GM23248 (cell line): ENCODE data around the gene COL5A3. TPM values are rescaled to one million over a fixed set of nuclear protein-coding genes. Genes with fewer than 3 reads are reported as not detected.

Experiments used
- DNase-seq: peaks from one replicate; pipeline ENCODE4 v3.0.0-alpha.2; 2015
- H2AFZ ChIP-seq: fragments of 200-600 bp; sonication (generic); 2 replicates; pipeline ENCODE4 v1.6.1; 2016; ENCODE audit warnings: antibody characterized with exemption
- H3F3A ChIP-seq: fragments of 200-600 bp; sonication (generic); 2 replicates; pipeline ENCODE4 v1.6.1; 2016; ENCODE audit warnings: mild to moderate bottlenecking, antibody characterized with exemption, mixed run types; ENCODE audit not compliant: insufficient read depth
- H3K27ac ChIP-seq: fragments of 200-600 bp; sonication (generic); 2 replicates; pipeline ENCODE4 v1.5.1; 2016; ENCODE audit warnings: mild to moderate bottlenecking
- H3K27me3 ChIP-seq: fragments of 200-600 bp; sonication (generic); replicated peaks from 2 replicates; pipeline ENCODE4 v1.6.1; 2016; ENCODE audit warnings: mild to moderate bottlenecking; ENCODE audit not compliant: insufficient read depth
- H3K36me3 ChIP-seq: fragments of 200-600 bp; sonication (generic); 2 replicates; pipeline ENCODE4 v1.6.1; 2016; ENCODE audit warnings: low read depth, mild to moderate bottlenecking
- H3K4me1 ChIP-seq: fragments of 200-600 bp; sonication (generic); 2 replicates; pipeline ENCODE4 v1.6.1; 2016; ENCODE audit warnings: mild to moderate bottlenecking; ENCODE audit not compliant: insufficient read depth
- H3K4me2 ChIP-seq: fragments of 200-600 bp; sonication (generic); one replicate; pipeline ENCODE4 v1.6.1; 2016; ENCODE audit warnings: mild to moderate bottlenecking; ENCODE audit not compliant: unreplicated experiment
- H3K4me3 ChIP-seq: fragments of 200-600 bp; sonication (generic); 2 replicates; pipeline ENCODE4 v1.5.1; 2016; ENCODE audit warnings: mild to moderate bottlenecking
- H3K79me2 ChIP-seq: fragments of 200-600 bp; sonication (generic); 2 replicates; pipeline ENCODE4 v1.6.1; 2016; ENCODE audit warnings: mild to moderate bottlenecking; ENCODE audit not compliant: insufficient read depth
- H3K9ac ChIP-seq: fragments of 200-600 bp; sonication (generic); 2 replicates; pipeline ENCODE4 v1.6.1; 2016; ENCODE audit warnings: mild to moderate bottlenecking
- H3K9me2 ChIP-seq: fragments of 200-600 bp; sonication (generic); 2 replicates; pipeline ENCODE4 v1.6.1; 2016; ENCODE audit warnings: mixed run types, mild to moderate bottlenecking, moderate library complexity; ENCODE audit not compliant: insufficient read depth
- H3K9me3 ChIP-seq: fragments of 200-600 bp; sonication (generic); one replicate; pipeline ENCODE4 v1.6.1; 2017; ENCODE audit warnings: low read depth
- H4K20me1 ChIP-seq: fragments of 200-600 bp; sonication (generic); 2 replicates; pipeline ENCODE4 v1.6.0; 2016; ENCODE audit not compliant: insufficient read depth
- EZH2 ChIP-seq: fragments of 200-600 bp; sonication (generic); IDR thresholded peaks from 2 replicates; pipeline ENCODE4 v1.6.1; 2018; ENCODE audit warnings: antibody characterized with exemption, mild to moderate bottlenecking; ENCODE audit not compliant: insufficient read depth, poor library complexity, severe bottlenecking
- EZH2phosphoT487 ChIP-seq: fragments of 200-600 bp; sonication (generic); IDR thresholded peaks from 2 replicates; pipeline ENCODE4 v1.6.1; 2018; ENCODE audit warnings: antibody characterized with exemption, moderate library complexity, mild to moderate bottlenecking, low read depth; ENCODE audit not compliant: insufficient read depth
- WGBS, 2 experiments: methylation state at CpG; one replicate each; pipeline ENCODE4 v1.1.6; 2015 to 2017; ENCODE audit warnings: low lambda C conversion rate in 2 of 2, low coverage in 1 of 2; ENCODE audit errors: missing lambda C conversion rate in 2 of 2; 5-methylcytosine and 5-hydroxymethylcytosine counted together
- in situ Hi-C: fragments of 300-500 bp; cut with MboI; formaldehyde crosslinking; loops from 2 replicates; pipeline ENCODE4 v1.15.0; 2020
- polyA plus RNA-seq: library from polyadenylated mRNA; unstranded; fragments of >200 nt; fragmentation: Nextera tagmentation; extraction: Ambion mirVana; gene quantifications from 2 replicates; pipeline ENCODE4 v1.2.1, GENCODE V29; 2016
- total RNA-seq: library from RNA; depleted of rRNA; stranded (reverse); fragments of >200 nt; shearing (Covaris generic); gene quantifications from 2 replicates; pipeline ENCODE4 v1.2.3, GENCODE V29; 2014

The COL5A3 gene
- total and polyA plus RNA-seq, 2 experiments from 2014 or later: 4.2 to 22.8 TPM

DNA sequence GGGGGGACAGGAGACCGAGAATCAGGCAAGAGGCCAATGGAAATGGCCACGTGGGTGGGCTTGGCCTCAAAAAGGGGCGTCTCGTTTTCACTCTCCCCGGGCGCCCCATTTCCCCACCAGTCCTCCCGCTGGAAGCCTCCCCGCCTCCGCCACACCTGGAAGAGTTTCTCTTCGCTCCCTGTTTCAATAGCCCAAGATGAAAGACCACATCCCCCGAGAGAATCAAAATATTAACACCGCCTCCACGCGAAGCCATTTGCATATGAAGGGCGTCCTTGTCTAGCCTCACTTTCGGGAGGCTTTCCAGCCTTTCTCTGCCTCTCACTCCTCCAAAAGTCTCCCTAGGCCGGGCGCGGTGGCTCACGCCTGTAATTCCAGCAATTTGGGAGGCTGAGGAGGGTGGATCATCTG is 73.3 kb downstream of the COL5A3 start:
- no peaks in the 10 kb centered on the region for H3K9me3 ChIP-seq
- TF ChIP-seq EZH2 (no peak), EZH2phosphoT487 (no peak)
- no peak for DNase-seq
- H3K36me3 ChIP-seq: no peaks in the 10 kb centered on the region
- H3K4me1 ChIP-seq: peaks cover 13% of the 10 kb centered on the region; the same call in 1 of the 2 replicates
- H3K4me2 ChIP-seq: no peak overlapping the region
- 55 to 57% methylated on average over 18 to 20 of the region's 20 CpGs for WGBS, 2 experiments
- H3K4me3 ChIP-seq: no peak overlapping the region
- no peak overlapping the region for H3K27ac ChIP-seq
- in situ Hi-C loops: loop anchor here (10.0 to 25.0 kb wide), 3 partner anchors 88 to 450 kb away; partner anchors contain the start of genes S1PR2 and TYK2
- H4K20me1 ChIP-seq: no peaks in the 10 kb centered on the region
- no peaks in the 10 kb centered on the region for H3K79me2 ChIP-seq
- H3K27me3 ChIP-seq: peaks cover 9% of the 10 kb centered on the region; the same call in 1 of the 2 replicates
- H3F3A ChIP-seq: peaks cover 34% of the 10 kb centered on the region
- no peak overlapping the region for H2AFZ ChIP-seq
- H3K9me2 ChIP-seq: no peaks in the 10 kb centered on the region
- no peak overlapping the region for H3K9ac ChIP-seq

DNA sequence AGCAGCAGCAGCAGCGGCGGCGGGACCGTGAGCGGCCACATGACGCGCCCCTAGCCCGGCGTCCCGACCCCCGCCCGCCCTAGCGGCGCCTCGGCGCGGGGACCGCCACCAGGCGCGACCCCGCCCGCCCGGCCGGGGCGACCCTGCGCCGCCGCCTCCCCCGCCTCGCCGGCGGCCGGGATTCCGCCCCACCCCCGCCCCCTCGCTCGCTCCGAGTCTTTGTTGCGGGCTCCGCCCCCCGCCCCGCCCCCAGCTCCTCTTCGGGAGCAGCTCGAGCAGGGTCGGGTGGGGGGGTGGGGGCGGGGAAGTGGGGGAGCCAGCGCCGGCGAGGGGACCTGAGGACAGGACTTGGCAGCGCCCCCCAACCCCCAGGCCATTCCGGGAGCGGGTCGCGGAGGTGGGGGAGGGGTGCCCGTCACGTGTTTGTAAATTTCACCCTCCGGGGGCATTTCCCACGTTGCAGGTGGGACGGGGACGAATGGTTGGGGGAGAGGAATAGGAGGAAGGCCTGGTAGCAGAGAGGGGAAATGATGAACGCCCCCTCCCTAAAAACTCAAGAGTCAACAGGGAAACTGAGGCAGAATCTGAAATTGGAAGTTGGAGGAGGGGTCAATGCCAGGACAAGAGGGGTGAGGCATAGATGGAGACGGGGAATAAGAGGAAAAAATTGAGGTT is 73.8 kb downstream of the COL5A3 start, which contains the start of gene OLFM2:
TSS of gene OLFM2 (minus strand) at position 190 of the 675 bp plus-strand sequence. CDS start at position 41, 149 bp downstream.
- H3K9ac ChIP-seq: peak within 1 kb of the TSS; percentile 73
- peak within 1 kb of the TSS; percentile 42 for H3K4me2 ChIP-seq

DNA sequence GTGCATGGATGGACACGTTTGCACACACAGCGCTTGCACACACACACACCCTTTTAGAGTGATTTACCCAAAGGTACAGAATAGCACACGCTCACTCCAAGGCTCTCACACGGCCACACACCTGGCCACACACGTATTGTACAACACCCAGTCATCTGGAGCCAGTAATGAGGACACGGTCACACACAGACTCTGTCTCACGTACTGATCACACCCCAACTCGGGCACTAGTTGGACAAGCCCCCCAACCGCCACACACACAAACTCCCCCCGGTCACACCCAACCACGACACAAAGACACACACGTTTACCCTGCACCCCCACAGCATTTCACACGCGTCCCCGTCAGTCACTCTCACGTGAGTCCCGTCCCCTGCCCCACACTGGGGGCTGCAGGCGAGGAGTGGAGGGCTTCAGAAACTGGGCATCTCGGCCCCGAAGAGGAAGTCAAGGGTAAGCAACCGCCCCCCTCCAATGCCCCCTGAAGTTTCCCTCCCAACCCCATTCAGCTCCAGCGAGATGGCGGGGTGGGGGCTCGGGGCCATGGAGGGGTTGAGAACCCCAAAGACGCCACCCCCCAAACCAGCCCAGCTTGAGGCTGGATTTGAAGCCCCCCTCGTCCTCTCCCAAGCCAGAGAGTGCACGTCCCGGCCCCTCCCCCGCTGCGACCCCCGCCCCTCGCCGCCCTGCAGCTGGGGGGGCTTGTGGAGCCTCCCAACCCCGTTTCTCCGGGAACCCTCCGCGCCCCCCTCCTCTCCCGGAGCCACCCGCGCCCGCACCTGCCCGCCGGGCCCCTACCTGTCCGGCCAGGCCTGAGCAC is 74.6 kb downstream of the COL5A3 start:
- Histone ChIP-seq H3K9me2 (no peaks in the 10 kb centered on the region), H3K9ac (peak overlapping the region; percentile 73), H3K9me3 (no peaks in the 10 kb centered on the region), H3F3A (peaks cover 21% of the 10 kb centered on the region; the same call in 1 of the 2 replicates), H3K27ac (no peak overlapping the region), H3K36me3 (no peaks in the 10 kb centered on the region), H3K4me1 (peaks cover 3% of the 10 kb centered on the region; the same call in 1 of the 2 replicates), H3K79me2 (no peaks in the 10 kb centered on the region), H3K27me3 (peaks cover 9% of the 10 kb centered on the region; the same call in 1 of the 2 replicates), H4K20me1 (no peaks in the 10 kb centered on the region), H3K4me3 (peak overlapping the region; percentile 62), H2AFZ (no peak overlapping the region), H3K4me2 (peak overlapping the region; percentile 42)
- TF ChIP-seq EZH2: no peak
- no peak for TF ChIP-seq EZH2phosphoT487
- no peak for DNase-seq
- in situ Hi-C loops: loop anchor here (10.0 to 25.0 kb wide), 3 partner anchors 89 to 452 kb away; partner anchors contain the start of genes S1PR2 and TYK2
- WGBS, 2 experiments: 5 to 6% methylated on average over 17 to 44 of the region's 44 CpGs

More for the DNA sequence above, 73.8 kb downstream of the COL5A3 start, which contains the start of gene OLFM2:
- no peak within 1 kb of the TSS for H2AFZ ChIP-seq
- peaks cover 11% of the 10 kb centered on the region; the same call in 1 of the 2 replicates for H3K4me1 ChIP-seq
- 7 to 17% methylated on average over 7 to 46 of the region's 62 CpGs for WGBS, 2 experiments
- no peak for TF ChIP-seq EZH2
- TF ChIP-seq EZH2phosphoT487: no peak
- H3K27me3 ChIP-seq: peaks cover 9% of the 10 kb centered on the region; the same call in 1 of the 2 replicates
- DNase-seq: peak; percentile 42
- H4K20me1 ChIP-seq: no peaks in the 10 kb centered on the region
- no peak within 1 kb of the TSS for H3K27ac ChIP-seq
- no peaks in the 10 kb centered on the region for H3K79me2 ChIP-seq
- peak within 1 kb of the TSS; percentile 62 for H3K4me3 ChIP-seq
- no peaks in the 10 kb centered on the region for H3K9me2 ChIP-seq
- H3K9me3 ChIP-seq: no peaks in the 10 kb centered on the region
- in situ Hi-C loops: loop anchor here (10.0 to 25.0 kb wide), 3 partner anchors 88 to 451 kb away; partner anchors contain the start of genes S1PR2 and TYK2
- H3F3A ChIP-seq: peaks cover 29% of the 10 kb centered on the region
- no peaks in the 10 kb centered on the region for H3K36me3 ChIP-seq
